IPS-11a (cell line): ENCODE measurements around the gene RGPD4.
"Not testable (repeated sequence)": the region's sequence is repeated elsewhere in the genome, so short reads cannot be mapped to it uniquely, and the experiment has no call there.

Experiments used
- H3K4me3 ChIP-seq: one replicate; pipeline ENCODE4 v1.5.1; 2013; ENCODE audit warnings: low read depth, low read length, control low read depth

Gene RGPD4

DNA sequence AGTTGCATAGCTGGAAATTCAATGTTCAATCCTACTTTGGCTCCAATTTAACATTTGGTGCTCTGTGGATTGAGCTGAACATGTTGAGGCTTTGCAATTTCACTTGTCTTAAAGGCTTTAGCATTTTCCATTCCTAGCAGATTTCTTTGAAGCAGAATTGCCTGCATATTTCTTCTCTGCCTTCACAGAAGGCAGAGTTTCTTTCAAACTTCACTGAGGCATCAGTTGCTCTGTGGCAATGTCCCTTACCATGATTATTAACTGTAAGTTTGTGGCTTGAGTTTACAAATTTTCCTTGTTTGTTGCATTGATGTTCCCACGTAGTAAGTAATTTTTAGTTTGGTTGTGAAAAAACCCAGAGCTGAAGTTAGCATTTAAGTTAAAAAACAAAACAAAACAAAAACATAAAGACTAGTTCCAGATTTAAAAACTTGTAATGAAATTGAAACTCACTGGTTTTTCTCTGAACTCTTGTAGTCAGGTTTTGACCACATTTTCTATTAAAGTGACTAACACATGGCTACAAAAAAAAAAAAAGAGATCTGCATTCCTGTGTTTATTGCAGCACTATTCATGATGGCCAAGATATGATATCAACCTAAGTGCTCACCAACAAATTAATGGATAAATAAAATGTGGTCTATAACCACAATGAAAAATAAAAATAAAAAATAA is 90.1 kb downstream of the RGPD4 start:
- H3K4me3 ChIP-seq = not testable (repeated sequence)

GRCh38 chr2:107927034-107927534 is 100.4 kb downstream of the RGPD4 start:
- no peak overlapping the region for H3K4me3 ChIP-seq

GRCh38 chr2:107931412-107931811 is 104.7 kb downstream of the RGPD4 start:
- no peak overlapping the region for H3K4me3 ChIP-seq

DNA sequence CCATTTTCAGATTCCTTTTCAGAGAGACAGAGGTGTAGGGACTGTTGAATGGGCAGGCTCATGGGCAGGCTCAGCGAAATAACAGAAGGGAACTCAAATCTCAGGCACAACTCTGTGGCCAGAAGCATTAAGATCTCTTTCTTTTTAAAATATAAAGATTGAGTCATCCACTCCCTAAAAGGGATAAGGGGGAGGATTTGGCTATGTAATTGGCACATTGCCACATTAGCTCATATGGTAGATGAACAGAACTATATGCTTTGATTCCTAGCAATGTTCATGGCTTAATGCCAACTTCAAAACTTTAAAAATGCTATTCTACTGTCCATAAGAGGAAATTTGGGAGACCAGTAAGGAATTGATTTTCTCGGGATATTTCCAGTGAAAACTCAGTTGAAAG is 105.8 kb downstream of the RGPD4 start:
- H3K4me3 ChIP-seq = no peak overlapping the region

GRCh38 chr2:107932979-107933378 is 106.3 kb downstream of the RGPD4 start:
- no peak overlapping the region for H3K4me3 ChIP-seq

DNA sequence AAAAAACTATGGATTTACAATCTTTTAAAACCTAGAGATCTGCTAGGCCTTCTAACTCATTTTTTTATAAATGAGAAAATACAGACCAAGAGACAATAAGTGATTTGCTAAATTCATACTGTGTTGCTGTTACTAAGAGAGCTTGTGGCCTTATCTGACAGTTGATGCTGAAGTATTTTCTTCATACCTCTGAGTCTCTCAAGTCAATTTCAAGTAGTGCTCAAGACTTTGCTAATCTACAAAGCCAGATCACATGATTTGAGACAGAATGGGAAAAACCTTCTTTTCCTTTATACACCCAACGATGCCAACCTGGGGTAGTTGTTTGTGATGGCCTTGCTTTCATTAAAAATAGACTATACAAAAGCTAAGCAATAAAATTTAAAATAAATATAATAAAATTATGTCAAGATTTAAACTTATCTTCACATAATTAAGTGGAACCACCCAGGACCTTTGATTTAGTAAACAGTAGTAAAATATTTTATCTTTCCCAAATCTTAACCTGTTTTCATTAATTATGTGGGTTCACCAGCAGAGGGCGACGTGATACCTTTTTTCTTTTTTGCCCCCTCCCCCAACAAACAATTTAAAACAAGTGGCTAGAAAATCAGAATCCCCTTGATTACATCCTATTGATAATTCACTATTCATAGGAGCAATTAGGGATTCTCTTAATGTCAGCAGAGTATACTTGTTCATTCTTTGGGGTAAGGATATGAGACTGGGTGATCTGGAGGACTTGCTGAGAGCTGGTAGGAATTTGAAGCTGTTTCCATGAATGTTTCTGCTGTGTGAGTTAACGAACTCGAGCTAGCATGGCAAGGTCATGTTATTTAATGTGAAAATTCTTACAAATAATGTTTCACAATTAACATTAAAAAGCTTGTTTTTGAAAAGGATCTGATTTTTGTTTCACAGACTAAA is 110.0 kb downstream of the RGPD4 start:
- H3K4me3 ChIP-seq = no peak overlapping the region
